ENCODE measurements around the gene CD93. TPM values are rescaled to one million over a fixed set of nuclear protein-coding genes. Genes with fewer than 3 reads are reported as not detected.

Gene CD93
- total RNA-seq, 2 experiments from 2014 or later: 0.73 to 0.82 TPM

DNA sequence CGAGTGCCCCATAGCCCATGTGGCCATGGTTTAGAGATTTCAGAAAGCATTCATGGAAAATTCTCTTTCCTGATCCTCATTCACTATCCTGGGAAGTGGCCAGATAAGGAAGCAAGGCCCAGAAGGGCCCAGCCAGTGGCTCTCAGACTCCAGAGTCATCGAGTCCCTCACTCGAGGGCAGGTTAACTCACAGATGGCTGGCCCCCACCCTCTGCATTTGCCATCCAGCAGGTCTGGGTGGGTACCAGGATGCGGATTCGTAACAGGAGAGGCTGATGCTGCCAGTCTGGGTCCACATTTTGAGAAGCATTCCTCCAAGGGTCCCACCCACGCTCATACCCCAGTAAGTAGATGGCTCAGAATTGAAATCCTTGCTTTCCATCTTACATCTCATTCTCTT lies 54.8 kb downstream of the CD93 start:
- no peak overlapping the region for H3K27ac Mint-ChIP-seq
- no peaks in the 10 kb centered on the region for H3K36me3 Mint-ChIP-seq (ENCODE audit: low read depth)
- no peaks in the 10 kb centered on the region for H3K9me3 Mint-ChIP-seq (ENCODE audit: insufficient read depth)
- no peak overlapping the region for H3K4me3 Mint-ChIP-seq
- no peak for ATAC-seq
- DNase-seq: no peak
- POLR2A ChIA-PET: no interaction called here
- CTCF ChIA-PET: no interaction called here
- H3K27me3 Mint-ChIP-seq (ENCODE audit: low read depth): peaks cover 5% of the 10 kb centered on the region
- H3K4me1 Mint-ChIP-seq (ENCODE audit: low read depth): no peaks in the 10 kb centered on the region

Other genes starting within 250 kb of the CD93 start
- not detected for gene SSTR4, start 51.0 kb downstream of the CD93 start, total RNA-seq
- gene THBD, start 36.7 kb downstream of the CD93 start, total RNA-seq: not detected